GM19239 (cell line): ENCODE data around the gene CCDC57.
"Not testable (repeated sequence)": the region's sequence is repeated elsewhere in the genome, so short reads cannot be mapped to it uniquely, and the experiment has no call there.

ENCODE experiments used
- DNase-seq: peaks from one replicate; pipeline ENCODE4 v3.0.0; 2011; ENCODE audit warnings: low spot score; ENCODE audit not compliant: insufficient read length
- FAIRE-seq: peaks from 2 replicates; lab custom pipeline; 2011; peaks lifted over from hg19 to GRCh38; lab: Jason Lieb, UNC

The CCDC57 gene

DNA sequence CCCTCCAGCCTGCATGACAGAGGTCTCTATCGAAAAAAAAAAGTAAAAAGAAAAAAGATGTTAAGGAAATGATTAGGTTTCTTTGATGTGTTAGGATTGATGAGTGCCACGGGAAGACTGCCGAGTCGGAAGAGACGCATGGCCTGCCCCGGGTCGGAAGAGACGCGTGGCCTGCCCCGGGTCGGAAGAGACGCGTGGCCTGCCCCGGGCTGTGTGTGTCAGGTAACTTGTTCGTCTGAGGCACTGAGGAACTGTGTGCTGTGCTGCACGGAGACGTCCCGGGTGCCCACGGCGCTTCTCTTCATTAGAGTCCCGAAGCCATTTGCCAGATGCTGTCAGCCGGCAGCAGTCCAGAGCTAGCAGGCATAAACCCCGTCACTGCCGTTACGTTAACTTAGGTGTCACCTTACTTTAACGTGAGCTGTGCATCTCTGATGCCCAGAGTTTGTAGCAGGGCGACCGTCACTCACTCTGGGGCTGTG lies 74.1 kb downstream of the CCDC57 start:
- FAIRE-seq (no peak), DNase-seq (no peak)

- DNase-seq (no peak), FAIRE-seq (no peak)
These were observed 78.5 kb downstream of the CCDC57 start for GRCh38 chr17:82134101-82134500.

DNA sequence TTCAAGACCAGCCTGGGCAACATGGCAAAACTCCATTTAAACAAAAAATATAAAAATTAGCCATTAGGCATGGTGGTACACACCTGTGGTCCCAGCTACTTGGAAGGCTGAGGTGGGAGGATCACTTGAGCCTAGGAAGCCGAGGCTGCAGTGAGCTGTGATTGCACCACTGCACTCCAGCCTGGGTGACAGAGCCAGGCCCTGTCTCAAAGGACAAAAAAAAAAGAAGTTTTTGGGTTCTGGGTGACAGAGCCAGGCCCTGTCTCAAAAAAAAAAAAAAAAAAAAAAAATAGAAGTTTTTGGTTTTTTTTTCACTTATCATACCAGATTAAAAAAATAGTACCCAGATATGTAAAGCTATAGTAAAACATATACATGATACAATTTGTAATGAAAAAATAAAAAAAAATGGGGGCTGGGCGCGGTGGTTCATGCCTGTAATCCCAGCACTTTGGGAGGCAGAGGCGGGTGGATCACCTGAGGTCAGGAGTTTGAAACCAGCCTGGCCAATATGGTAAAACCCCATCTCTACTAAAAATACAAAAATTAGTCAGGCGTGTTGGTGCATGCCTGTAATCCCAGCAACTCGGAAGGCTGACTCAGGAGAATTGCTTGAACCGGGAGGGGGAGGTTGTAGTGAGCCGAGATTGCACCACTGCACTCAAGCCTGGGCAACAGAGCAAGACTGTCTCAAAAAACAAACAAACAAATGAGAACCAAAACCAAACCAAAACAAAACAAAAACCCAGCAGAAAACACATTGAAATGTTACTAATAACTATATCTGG lies 79.3 kb downstream of the CCDC57 start:
- not testable (repeated sequence) for DNase-seq, FAIRE-seq

DNA sequence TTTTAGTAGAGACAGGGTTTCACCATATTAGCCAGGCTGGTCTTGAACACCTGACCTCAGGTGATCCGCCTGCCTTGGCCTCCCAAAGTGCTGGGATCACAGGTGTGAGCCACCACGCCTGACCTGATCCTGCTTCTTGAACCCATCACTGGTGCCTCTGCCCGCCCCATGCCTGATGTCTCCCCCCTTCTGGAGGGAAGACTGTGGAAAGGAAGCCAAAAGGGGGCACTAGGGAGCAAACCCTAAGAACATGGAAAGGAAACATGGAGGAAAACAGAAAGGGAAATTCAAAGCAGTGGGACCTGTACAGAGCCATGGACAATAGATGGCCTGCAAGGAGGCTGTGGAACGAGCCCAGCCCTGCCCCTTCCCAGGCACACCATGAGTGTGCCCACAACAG lies 83.5 kb downstream of the CCDC57 start:
- DNase-seq (no peak), FAIRE-seq (no peak)

DNA sequence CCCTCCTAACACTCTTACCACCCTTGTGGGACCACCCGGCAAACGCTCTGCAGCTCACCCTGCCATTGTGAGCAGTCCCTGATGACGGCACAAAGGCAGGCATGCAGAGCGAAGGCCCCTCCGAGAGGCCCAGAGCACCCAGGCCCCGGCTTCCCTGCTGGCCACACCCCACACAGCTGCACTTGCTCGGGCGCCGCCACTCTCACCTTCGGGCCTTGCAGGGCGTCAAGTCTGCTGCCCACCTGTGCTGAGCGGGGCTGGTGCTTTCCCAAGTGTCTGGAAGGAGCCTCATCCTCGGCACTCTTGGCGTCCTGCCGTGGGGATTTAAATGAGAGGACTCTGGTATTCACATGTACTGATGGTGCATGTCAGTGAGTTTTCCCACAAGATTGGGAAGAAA lies 84.4 kb downstream of the CCDC57 start:
- FAIRE-seq (no peak), DNase-seq (no peak)

- DNase-seq (no peak), FAIRE-seq (no peak)
These were observed 84.9 kb downstream of the CCDC57 start for GRCh38 chr17:82127704-82128103.

DNA sequence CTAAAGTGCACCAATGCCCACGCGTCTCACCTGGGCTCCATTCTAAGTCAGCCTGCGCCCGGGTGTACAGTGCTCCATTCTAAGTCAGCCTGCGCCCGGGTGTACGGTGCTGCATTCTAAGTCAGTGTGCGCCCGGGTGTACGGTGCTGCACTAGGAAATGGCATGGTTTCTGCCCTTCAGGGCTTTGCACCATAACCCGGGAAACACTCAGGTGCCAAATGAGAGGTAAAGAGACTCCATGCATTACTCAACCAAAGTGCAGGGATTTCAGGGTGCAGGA lies 85.4 kb downstream of the CCDC57 start:
- no peak for FAIRE-seq
- no peak for DNase-seq

- DNase-seq (no peak), FAIRE-seq (no peak)
These were observed 85.9 kb downstream of the CCDC57 start for GRCh38 chr17:82126556-82127314.

- FAIRE-seq = no peak
- DNase-seq = no peak
These were observed 88.5 kb downstream of the CCDC57 start for GRCh38 chr17:82124101-82124500.

GRCh38 chr17:82121660-82122629 lies 90.7 kb downstream of the CCDC57 start:
- DNase-seq (no peak), FAIRE-seq (no peak)

GRCh38 chr17:82121246-82121645 lies 91.4 kb downstream of the CCDC57 start:
- FAIRE-seq (no peak), DNase-seq (no peak)

- DNase-seq (no peak), FAIRE-seq (no peak)
These were observed 92.5 kb downstream of the CCDC57 start for GRCh38 chr17:82120148-82120547.

GRCh38 chr17:82118815-82119380 lies 93.7 kb downstream of the CCDC57 start:
- FAIRE-seq = no peak
- DNase-seq = no peak

DNA sequence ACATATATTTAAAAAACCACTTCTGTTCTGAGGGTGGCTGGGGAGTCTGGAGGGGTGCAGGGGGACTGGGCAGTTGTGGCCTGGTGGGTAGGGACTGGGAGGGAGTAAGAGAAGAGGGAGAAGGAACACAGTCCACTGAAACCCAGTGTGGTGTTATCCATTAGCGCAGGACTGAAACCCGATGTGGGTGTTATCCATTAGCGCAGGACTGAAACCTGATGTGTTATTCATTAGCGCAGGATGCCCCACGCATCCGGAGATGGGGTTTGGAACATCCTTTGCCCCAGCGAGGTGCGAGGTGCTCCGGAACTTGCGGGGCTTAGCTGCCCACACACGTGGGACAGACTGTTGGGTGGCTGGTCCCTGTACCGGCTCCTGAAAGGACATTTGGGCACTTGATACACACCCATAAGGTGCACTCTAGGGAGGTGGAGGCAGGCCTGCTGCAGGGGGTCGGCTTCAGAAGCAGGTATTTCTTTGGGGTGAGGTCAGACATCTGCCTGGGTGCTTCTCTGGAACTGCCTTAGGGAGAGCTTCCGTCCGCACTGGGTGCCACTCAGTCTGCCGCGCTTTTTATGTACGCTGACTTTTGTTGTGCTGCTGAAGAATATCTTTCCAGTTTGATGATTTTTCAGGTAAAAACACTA lies 94.4 kb downstream of the CCDC57 start:
- DNase-seq (no peak), FAIRE-seq (no peak)

GRCh38 chr17:82117139-82118090 lies 95.2 kb downstream of the CCDC57 start:
- DNase-seq (no peak), FAIRE-seq (no peak)

- FAIRE-seq = no peak
These were observed 96.4 kb downstream of the CCDC57 start for GRCh38 chr17:82116246-82116645.

DNA sequence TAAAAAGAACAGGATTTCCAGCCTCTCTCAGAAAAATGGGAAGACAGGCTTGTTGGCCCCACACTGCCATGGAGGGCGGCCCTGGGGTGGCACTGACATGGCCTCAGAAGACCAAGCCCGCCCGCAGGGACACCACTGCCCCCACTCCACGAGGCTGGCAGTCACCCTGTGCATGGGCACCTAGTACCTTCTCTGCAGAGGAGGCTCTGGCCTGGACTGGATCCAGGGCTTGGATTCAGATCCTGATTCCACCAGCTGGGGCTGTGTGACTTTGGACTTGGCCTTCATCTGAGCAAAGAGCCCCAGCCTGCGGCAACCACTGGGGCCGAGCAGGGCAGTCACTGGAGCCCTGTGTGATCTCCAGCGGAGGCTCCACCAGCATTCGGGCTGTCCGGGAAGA lies 97.8 kb downstream of the CCDC57 start:
- DNase-seq (no peak), FAIRE-seq (no peak)

More at GRCh38 chr17:82116246-82116645, 96.4 kb downstream of the CCDC57 start:
- DNase-seq = no peak

DNA sequence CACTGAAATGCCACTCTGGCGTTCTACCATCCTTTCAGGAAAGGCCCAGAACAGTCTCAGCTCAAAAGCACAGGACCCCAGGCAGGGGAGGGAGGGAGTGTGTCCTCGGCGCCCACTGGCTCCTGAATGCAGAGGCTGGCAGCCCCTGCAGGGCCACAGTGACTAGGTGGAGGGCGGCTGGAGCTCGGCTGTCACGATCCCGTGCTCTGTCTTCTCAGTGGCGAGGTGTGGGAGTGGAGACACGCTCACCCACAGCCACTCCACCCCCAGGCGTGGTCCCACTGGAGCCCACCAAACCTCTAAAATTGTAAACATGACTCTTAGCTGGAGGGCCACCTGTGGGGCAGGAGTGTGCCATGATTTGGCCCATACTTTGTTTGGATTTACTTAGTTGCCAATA lies 98.2 kb downstream of the CCDC57 start:
- DNase-seq = no peak
- no peak for FAIRE-seq

- DNase-seq = no peak
- no peak for FAIRE-seq
These were observed 98.7 kb downstream of the CCDC57 start for GRCh38 chr17:82113941-82114340.
